Osteoblast (primary cell): Measurements from ENCODE around the gene CDH12. TPM values are rescaled to one million over a fixed set of nuclear protein-coding genes. Genes with fewer than 3 reads are reported as not detected.
"Not testable (repeated sequence)": the region's sequence is repeated elsewhere in the genome, so short reads cannot be mapped to it uniquely, and the experiment has no call there.

Experiments used
- DNase-seq: peaks from one replicate; pipeline ENCODE4 v3.0.0; 2011; ENCODE audit warnings: low spot score, mixed read lengths; ENCODE audit not compliant: insufficient read length; ENCODE audit errors: missing footprints
- H2AFZ ChIP-seq: 2 replicates; pipeline ENCODE4 v1.6.0; 2011; ENCODE audit warnings: mild to moderate bottlenecking, low read length
- H3K27ac ChIP-seq: 2 replicates; pipeline ENCODE4 v1.5.1; 2011; ENCODE audit warnings: mild to moderate bottlenecking, low read depth, low read length, moderate library complexity
- H3K27me3 ChIP-seq: 2 replicates; pipeline ENCODE4 v1.6.0; 2012; ENCODE audit warnings: mild to moderate bottlenecking, control low read depth, inconsistent platforms, low read length, moderate library complexity; ENCODE audit not compliant: insufficient read depth
- H3K36me3 ChIP-seq: 2 replicates; pipeline ENCODE4 v1.5.1; 2011; ENCODE audit warnings: mild to moderate bottlenecking, low read length, control low read depth, moderate library complexity; ENCODE audit not compliant: insufficient read depth
- H3K4me1 ChIP-seq: 2 replicates; pipeline ENCODE4 v1.5.1; 2011; ENCODE audit warnings: mild to moderate bottlenecking, low read length, control low read depth, moderate library complexity; ENCODE audit not compliant: insufficient read depth
- H3K4me2 ChIP-seq: 2 replicates; pipeline ENCODE4 v1.6.0; 2011; ENCODE audit warnings: mild to moderate bottlenecking, low read length; ENCODE audit not compliant: insufficient read depth
- H3K4me3 ChIP-seq: fragments of 200-600 bp; sonication (generic); 3 replicates; pipeline ENCODE4 v1.5.1; 2012; ENCODE audit warnings: mild to moderate bottlenecking, low read length, inconsistent platforms; ENCODE audit not compliant: insufficient read depth
- H3K79me2 ChIP-seq: 2 replicates; pipeline ENCODE4 v1.6.0; 2012; ENCODE audit warnings: mild to moderate bottlenecking, low read length, control low read depth, inconsistent platforms; ENCODE audit not compliant: insufficient read depth
- H3K9me3 ChIP-seq: 2 replicates; pipeline ENCODE4 v1.5.1; 2011; ENCODE audit warnings: low read depth, low read length, control low read depth
- H4K20me1 ChIP-seq: 2 replicates; pipeline ENCODE4 v1.6.0; 2012; ENCODE audit warnings: mild to moderate bottlenecking, low read length, control low read depth; ENCODE audit not compliant: insufficient read depth
- CTCF ChIP-seq: IDR thresholded peaks from 2 replicates; pipeline ENCODE4 v1.5.1; 2011; ENCODE audit warnings: mild to moderate bottlenecking, low read depth, low read length, moderate library complexity; ENCODE audit errors: extremely low read depth
- total RNA-seq: library from RNA; depleted of rRNA; stranded (reverse); fragments of >200 nt; gene quantifications from 2 replicates; pipeline ENCODE4 v1.2.3, GENCODE V29; 2012

Gene CDH12
- total RNA-seq, 1 donor: not detected

- Histone ChIP-seq H3K27ac (no peak overlapping the region), H3K9me3 (no peaks in the 10 kb centered on the region), H3K36me3 (no peaks in the 10 kb centered on the region), H3K4me3 (no peak overlapping the region), H3K4me1 (no peaks in the 10 kb centered on the region), H3K27me3 (no peaks in the 10 kb centered on the region), H2AFZ (no peak overlapping the region), H3K79me2 (no peaks in the 10 kb centered on the region), H4K20me1 (no peaks in the 10 kb centered on the region), H3K4me2 (no peak overlapping the region)
- no peak for DNase-seq
- TF ChIP-seq CTCF: no peak
Observed at GRCh38 chr5:22896152-22896551, 43.0 kb upstream of the CDH12 start.

- no peaks in the 10 kb centered on the region for H3K36me3 ChIP-seq
- no peaks in the 10 kb centered on the region for H3K79me2 ChIP-seq
- no peaks in the 10 kb centered on the region for H3K4me1 ChIP-seq
- no peak overlapping the region for H3K4me2 ChIP-seq
- TF ChIP-seq CTCF: no peak
- no peak overlapping the region for H3K4me3 ChIP-seq
- no peaks in the 10 kb centered on the region for H3K27me3 ChIP-seq
- H4K20me1 ChIP-seq: no peaks in the 10 kb centered on the region
- no peaks in the 10 kb centered on the region for H3K9me3 ChIP-seq
- H2AFZ ChIP-seq: no peak overlapping the region
- no peak for DNase-seq
- H3K27ac ChIP-seq: no peak overlapping the region
Observed at GRCh38 chr5:22892441-22892840, 39.3 kb upstream of the CDH12 start.

- H3K9me3 ChIP-seq: no peaks in the 10 kb centered on the region
- H4K20me1 ChIP-seq: no peaks in the 10 kb centered on the region
- H2AFZ ChIP-seq: no peak overlapping the region
- no peak overlapping the region for H3K4me3 ChIP-seq
- H3K4me2 ChIP-seq: no peak overlapping the region
- H3K79me2 ChIP-seq: no peaks in the 10 kb centered on the region
- H3K27ac ChIP-seq: no peak overlapping the region
- no peaks in the 10 kb centered on the region for H3K4me1 ChIP-seq
- no peaks in the 10 kb centered on the region for H3K27me3 ChIP-seq
- no peaks in the 10 kb centered on the region for H3K36me3 ChIP-seq
- no peak for DNase-seq
- no peak for TF ChIP-seq CTCF
Observed at GRCh38 chr5:22889720-22890119, 36.6 kb upstream of the CDH12 start.

- Histone ChIP-seq H3K4me3 (no peak overlapping the region), H3K27ac (no peak overlapping the region)
Observed at GRCh38 chr5:22887566-22887965, 34.4 kb upstream of the CDH12 start.

GRCh38 chr5:22858911-22859310 lies 5.8 kb upstream of the CDH12 start:
- not testable (repeated sequence) for H3K27me3 ChIP-seq, H3K4me2 ChIP-seq, H3K27ac ChIP-seq, DNase-seq, H4K20me1 ChIP-seq, H2AFZ ChIP-seq, H3K4me3 ChIP-seq, H3K36me3 ChIP-seq, H3K4me1 ChIP-seq, H3K79me2 ChIP-seq, H3K9me3 ChIP-seq

More at GRCh38 chr5:22887566-22887965, 34.4 kb upstream of the CDH12 start:
- Histone ChIP-seq H3K36me3 (no peaks in the 10 kb centered on the region), H2AFZ (no peak overlapping the region), H3K4me2 (no peak overlapping the region), H3K27me3 (no peaks in the 10 kb centered on the region), H3K79me2 (no peaks in the 10 kb centered on the region), H3K9me3 (peaks cover 4% of the 10 kb centered on the region), H4K20me1 (no peaks in the 10 kb centered on the region), H3K4me1 (no peaks in the 10 kb centered on the region)
- no peak for DNase-seq
- no peak for TF ChIP-seq CTCF
